GF-D8 (cell line): ENCODE data around the gene LRRC10B.

Experiments used
- DNase-seq: peaks from one replicate; lab custom pipeline; 2025; lab: John Stamatoyannopoulos, UW

LRRC10B gene

DNA sequence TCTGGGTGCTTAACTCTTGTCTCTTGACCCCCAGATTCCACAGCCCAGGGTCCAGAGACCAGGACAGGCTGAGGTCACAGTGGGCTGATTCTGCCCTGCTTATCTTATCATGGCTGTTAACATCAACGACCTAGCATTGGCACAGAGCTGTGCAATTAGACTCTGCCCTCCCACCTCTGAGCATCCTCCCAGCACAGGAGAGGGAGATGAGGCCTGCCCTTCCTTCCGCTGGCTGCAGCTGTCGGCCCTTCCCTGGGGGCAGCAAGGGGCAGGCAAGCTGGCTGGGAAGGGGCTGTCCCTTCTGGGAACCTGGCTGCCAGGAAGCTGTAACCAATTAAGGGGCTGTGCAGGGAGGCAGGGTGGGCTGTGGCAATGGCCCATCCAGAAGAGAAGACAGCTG lies 22.5 kb downstream of the LRRC10B start:
- DNase-seq: no peak

DNA sequence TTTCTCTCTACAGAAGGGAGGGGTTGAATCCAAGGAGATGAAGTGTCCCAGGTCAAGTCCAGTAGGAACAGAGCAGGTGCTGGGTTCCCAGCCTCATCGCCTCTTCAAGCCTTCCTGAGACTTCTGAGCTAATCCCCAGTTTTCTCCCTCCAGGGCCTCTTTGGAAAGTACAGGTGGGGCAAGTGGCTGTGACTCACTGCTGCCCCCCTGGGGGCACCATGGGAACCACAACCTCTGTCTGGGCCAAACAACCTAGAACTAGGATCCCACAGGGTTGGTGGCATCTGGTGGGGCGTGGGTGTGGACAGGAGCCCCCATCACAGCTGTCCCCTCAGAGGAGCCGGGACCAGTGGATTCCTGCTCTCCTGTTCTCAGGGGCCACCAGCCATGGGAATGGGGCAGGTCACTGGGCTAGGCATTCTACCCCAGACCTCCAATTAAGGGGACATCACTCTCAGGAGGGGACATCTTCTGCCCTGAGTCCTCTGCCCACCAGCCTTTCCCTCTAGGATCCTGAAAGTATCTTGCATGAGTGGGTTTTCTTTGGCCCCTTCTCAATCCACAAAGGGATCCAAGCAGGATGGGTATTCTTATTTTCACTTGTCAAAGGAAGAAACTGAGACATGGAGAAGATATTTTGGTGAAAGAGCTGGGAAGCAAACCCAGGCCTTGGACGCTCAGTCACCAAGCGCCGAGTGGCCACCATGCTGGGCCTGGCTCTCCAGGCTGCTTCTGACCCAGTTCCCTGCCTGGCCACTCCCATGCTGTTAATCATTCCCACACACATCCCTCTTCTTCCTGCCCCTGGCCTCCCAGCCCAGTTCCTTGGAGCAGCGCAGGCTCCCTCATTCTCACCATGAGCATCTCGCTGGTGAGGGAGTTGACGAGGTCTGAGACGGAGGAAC lies 23.8 kb downstream of the LRRC10B start:
- no peak for DNase-seq

DNA sequence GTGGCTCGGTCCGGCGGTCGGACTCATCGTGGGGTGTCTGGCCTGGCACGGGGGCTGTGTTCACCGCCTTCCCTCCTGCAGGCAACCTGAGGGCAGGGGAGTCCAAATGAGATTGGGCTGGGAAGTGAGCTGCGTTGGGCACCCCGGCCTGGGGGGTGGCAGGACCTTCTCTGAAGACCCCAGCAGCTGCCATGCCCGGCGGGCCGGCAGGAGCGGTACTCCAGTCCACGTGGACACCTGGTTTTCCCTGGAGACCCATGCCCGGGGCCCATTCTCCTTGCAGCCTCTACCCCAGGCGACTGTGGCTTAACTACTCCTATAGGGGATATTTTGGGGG lies 24.5 kb downstream of the LRRC10B start:
- DNase-seq: no peak

DNA sequence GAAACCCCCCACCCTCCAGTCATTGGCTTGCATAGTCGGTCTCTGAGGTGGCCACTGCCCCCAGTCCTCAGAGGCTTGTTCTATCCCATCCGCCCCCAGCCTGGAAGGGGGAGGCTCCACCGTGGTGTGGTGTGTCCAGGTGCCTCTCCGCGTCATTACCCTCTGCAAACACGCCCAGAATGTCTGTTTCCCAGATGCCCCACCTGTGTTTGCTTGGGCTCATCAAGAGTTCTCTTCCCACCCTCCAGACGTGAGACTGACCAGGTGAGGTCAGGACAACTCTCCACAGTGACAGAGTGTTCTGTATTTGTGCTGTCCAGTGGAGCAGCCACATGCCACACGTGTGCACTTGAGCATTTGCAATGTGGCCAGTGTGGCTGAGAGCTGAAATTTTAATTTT lies 24.9 kb downstream of the LRRC10B start:
- DNase-seq: no peak

DNA sequence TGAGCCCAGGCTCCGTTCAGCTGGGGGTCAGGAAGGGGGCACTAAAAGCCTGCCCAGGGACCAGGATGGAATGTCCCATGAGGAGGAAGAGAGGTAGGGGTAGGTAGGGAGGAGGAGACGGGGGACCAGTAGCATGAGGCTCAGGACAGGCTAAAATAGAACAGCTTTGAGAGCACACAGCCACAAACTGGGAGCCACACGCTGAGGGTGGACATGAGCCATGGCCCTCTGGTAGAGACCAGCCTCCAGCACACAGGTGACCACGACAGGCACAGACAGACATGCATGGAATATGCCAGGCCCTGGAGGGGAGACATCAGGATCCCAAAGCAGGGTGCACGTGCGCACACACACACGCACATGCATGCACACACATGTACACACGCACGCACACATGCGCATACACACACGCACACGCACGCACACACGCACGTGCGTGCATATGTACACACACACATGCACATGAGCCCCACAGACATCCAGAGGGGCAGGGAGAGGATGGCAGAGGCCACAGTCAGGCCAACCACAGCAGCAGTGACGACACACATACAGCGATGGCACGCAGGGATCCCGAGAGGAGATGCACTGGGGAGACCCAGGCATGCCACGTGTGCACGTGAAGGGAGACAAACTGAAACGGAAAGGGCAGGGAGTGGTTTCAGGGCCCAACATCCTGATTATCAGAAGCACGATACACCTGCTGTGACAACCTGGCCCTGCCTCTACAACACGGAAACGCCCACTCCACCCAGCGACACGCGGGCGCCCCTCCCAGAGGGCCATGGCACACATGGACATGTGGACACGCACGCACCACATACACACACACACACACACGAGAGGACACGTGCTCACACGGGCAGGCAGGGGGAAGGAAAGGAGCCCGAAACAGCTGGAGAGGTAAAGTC lies 25.7 kb downstream of the LRRC10B start:
- no peak for DNase-seq

DNA sequence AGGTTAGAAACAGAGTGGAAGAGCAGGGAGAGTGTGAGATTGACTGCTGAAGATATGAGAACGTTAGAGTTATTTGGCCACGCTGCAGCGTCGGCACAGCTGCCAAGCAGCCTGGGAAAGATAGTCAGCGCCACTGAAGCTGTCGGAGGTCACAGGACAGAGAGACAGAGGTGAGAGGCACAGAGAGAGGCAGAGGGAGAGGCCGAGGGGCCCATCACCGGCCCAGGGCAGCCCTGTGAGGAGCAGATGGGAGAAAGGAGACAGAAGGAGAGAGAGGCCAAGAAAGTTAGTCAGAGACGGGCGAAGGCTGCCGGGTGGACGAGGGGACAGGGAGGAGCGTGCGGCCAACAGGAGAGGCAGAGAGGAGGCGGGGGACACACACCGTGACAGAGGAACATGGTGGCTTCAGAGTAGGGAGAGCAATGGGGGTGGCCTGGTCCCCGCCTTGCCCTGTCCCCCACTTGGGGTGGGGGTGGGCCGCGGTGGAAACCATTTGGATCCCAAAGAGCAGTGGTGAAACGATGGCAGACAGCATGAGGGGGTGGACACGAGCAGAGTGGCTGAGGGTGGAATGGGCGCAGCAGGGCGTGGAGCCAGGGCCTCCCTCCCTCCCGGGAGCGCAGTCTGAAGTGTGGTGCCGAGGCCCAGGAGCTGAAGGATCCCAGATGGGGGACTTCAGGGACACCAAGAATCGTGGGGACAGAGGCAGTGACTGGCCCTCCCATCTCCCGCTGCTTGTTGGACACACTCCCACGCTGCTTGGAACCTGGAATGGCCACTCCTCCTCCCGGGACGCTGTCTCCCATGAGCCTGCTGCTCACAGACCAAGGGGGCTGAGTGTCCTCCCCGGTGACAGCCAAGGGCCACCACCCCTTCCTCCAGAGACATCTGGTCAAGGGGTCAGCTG lies 26.6 kb downstream of the LRRC10B start:
- no peak for DNase-seq

DNA sequence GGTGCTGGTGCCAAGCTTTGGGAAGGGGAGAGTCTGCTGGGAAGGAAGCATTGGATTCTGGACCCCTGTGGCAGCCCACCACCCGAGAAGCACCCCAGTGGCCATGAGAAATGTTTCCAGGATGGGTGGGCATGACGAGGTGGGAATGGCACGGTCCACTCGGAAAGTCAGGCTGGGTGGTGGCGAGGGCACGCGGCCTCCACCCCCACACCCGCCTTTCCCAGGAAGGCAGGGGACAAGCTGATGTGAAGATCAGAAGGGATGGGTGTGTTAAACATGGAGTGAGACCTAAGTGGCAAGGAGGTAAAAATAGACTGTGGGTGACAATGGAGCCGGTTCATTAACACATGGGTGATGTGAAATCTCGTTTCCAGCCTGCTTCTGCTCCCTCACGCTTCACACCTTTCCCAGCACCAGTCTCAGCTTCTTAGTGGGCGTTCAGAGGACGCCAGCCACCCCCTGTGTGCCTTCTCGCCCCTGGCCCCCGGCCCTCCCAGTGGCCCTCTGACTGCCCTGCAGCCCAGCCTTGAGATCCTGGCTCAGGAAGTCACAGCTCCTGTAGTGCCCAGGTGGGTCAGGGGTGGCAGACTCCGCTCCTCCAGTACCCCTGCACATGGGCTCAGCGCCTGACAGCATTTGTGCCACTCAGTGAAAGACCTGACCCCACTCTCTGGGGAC lies 27.6 kb downstream of the LRRC10B start:
- DNase-seq: no peak

DNA sequence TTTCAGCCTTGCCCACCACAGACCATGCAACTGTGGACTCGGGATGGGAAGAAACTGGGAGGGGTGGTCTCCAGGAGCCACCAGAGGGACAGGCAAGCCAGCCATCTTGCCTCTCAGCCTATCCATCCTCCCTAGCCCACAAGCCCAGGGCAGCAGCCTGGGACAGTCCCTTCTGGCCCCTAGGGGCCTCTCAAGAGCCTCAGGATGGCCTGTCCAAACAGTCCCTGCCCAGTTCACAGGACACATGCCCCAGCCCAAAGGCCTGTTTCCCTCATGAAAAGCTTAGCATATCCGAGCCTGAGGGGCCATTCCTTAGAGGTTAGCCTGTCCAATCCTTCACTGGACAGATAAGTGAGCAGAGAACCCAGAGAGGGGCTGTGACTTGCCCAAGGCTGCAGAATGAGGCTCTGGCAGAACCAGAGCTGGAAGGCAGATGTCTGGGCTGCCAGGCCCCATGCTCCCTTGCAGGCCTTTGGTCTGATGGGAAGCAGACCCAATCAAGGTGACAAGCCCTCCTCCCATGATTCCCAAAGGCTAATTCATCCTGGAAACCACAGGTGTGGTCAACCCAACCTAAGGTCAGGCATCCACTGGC lies 28.2 kb downstream of the LRRC10B start:
- no peak for DNase-seq

DNA sequence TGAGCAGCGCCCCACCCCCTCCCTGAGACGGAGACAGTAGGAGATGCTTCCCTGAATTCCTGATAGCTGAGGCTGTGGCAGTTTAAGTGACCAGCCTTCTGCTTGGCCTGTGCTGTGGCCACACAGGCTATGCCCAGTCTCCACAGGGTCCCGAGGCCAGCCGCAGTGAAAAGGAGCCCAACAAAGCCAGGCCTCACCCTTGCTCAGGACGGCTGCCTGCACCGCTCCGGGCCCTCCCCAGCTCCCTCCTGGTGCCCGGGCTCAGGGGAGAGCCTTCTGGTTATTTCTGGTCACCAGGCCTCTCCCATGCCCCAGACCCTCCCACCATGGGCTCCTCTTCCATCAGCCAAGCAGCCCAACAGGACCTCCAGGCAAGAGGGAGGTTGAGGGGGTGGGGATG lies 28.8 kb downstream of the LRRC10B start:
- no peak for DNase-seq

DNA sequence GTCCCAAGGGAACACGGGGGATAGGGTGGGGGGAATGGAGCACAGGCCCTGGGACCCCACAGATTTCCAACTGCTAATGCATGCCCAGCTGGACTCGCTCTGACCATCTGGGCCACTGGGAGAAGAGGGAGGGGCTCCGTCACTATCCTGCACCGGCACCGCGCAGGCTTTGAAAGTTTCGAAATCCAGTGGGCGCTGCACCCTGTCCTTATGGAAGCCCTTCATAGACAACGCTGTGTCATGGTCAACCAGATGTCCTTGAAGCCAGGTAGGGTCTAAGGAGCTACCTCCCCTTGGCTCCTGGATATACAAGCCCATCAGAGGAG lies 30.1 kb downstream of the LRRC10B start:
- DNase-seq: no peak

DNA sequence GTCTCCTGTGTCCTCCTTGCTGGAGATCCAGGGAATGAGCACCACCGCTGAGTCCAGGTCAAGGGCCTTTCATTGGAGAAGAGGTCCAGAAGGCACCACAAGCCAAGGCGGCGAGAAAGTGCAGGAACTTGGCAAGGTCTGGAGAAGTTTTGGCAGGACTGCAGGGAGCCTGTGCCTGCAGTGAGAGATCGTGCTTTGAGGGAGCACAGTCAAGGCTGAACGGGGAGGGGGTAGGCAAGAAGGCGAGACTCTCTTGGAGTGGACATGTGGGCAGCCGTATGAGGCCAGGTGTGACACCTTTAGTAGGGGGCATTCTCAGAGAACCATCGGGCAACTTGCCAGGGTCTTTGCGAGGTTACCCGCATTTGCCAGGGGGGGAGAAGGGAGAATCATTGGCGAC lies 30.5 kb downstream of the LRRC10B start:
- no peak for DNase-seq

DNA sequence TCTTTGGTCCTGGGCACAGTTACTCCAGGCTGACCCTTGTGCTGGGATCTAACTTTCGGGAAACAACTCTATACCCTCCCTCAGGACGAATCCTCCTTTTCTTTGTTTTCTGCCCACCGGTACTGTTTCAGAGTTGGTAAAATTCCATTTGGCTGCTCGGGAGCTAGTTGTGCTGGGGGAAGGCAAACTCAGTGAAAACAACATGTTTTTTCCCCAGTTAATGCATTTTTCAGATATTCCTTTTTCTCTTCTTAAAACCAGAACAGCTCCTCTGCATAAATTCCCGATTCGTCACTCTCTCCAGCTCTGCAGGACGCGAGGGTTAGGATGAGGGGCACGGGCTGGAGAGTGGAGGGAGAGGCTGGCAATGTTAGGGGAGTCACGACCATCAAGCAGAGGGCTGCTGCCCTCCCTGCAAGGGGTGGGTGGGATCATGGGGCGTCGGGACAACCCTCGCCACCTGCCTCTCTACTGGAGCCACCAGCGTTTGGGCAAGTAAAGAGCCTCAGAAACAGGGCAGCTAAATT lies 31.3 kb downstream of the LRRC10B start:
- DNase-seq: no peak

DNA sequence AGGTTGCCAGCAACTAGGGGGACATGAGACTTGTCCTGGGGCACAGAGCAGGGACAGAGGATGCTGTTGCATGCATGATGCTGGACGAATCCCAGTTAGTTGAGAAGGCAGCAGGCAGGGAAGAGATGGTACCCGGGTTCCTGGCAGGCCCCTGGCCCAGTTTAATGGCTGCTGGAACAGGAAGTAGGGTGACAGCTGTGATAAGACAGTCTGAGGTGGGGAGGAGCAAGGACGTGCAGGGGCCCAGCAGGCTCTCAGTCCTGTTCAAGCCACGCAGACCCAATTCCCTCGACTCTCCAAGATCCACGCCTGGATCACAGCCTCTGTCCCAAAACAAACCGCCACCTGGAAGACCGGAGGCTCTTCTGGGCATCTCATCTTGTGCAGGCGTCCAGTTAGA lies 32.0 kb downstream of the LRRC10B start:
- DNase-seq: no peak

DNA sequence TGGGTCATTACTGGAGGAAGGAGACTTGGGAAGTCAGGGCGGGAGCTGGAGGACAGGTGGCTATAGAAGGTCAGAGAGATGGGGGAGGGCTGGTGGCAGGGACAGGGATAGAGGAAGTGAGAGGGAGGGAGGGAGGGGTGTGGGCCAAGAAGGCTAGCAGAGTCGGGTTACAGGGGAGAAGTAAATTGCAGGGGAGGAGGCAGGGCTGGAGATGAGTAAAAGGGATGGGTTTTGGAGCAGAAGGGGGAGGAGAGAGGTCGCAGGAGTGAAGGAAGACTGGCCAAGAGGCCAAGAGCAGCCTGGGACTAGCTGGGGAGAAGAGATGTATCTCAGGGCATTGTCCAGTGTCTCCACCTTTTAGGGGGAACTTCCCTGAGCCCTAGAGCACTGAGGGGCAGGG lies 33.0 kb downstream of the LRRC10B start:
- DNase-seq: no peak

DNA sequence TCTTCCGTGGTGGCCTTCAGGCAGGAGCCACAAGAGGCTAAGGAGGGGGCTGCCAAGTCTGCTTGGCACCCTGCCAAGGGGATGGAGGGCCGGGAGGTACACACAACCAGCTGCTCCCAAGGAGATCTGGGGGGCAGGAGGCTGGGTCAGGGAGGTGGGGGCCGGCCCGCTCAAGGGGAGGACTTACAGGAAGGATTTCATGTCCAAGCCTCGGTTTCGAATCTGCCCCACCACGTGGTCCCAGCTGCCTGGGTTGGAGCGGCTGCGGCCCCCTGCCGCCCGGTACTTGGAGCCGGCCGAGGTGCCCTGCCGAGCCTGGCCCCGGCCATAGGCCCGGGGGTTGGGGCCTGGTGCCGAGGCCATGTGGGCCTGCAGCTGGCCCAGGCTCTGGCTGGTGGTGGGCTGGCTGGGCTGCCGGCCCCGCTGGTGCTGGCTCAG lies 33.5 kb downstream of the LRRC10B start:
- DNase-seq: no peak

DNA sequence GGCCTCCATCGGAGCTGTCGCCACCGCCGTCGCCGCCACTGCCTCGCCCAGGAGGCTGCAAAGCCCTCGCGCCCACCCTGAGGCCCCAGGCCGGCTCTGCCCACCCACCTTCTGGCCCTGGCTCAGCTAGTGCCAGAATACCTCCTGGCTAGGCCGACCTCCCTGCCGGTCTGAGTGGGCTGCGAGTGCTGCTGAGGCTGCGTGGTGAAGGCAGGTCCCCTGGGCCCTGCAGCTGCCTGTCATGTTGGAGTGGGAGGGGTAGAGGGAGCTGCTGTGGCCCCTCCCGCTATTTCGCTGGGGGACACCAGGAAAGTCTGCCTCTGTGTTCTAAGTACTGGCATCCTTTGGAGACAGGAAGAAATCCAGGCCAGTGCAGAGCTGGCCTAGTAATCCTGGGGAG lies 34.2 kb downstream of the LRRC10B start:
- DNase-seq: no peak

DNA sequence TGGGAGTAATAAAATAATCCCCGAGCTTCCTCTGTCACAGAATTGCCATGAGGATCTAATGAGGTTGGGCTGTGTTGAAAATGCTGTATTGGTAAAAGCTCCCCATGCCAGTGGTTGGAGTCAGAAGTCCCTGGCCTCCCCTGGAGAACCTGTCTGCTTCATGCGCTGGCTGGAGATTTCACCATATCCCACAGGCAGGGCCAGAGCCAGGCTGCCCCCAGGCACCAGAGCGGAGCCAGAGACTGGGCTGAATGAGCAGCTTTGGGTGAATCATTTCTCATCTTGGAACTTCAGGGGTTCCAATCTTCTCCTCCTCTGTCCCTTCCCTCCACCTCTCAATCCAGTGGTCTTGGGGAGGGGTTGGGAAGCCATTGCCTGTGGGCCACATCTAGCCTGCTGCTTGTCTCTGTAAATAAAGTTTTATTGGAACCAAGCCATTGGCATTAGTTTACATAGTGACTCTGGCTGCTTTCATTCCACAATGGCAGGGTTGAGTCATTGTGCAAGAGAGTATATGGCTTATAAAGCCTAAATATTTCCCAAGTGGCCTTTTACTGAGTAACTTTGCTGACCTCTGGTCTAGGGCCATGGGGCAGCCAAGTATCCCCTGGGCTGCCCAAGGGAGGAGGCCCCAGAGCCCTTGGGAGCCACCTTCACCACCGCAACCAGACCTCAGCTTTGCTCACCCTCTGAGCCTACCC lies 35.2 kb downstream of the LRRC10B start:
- no peak for DNase-seq

DNA sequence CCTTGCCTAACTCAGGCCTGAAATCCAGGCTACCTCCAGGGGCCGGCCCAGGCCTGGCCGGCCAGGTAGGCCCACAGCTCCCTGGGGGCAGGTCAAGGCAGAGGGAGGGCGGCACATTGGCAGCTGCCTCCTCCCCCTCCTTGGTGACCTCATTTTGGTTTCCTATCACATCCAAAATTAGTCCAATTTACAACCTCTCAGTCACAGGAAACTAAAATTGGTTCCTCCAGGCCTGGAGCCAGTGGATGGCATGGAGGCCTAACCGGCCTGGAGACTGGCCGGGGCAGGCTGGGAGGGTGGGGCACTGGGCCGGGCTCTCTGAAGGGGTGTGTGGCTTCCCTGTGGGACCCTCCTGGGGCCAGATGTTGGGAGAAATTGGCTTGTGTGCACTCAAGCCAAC lies 35.9 kb downstream of the LRRC10B start:
- DNase-seq: no peak

DNA sequence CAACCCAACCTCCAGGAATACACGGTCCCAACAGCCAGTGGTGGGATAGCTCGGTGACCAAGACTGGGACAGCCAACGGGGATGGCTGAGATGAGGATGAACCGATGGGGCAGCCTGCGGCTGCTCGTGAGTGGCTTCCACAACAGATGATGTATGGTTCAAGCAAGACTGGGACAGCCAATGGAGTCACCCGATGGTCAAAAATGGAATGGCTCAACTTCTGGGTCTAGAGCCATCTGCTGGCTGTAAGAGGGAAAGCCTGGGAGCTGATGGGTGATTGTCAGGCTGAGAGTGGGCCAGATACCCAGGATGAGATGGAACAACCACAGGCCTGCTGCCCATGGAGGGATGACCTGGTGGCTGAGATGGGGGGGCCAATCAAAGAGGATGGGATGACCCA lies 36.8 kb downstream of the LRRC10B start:
- no peak for DNase-seq

DNA sequence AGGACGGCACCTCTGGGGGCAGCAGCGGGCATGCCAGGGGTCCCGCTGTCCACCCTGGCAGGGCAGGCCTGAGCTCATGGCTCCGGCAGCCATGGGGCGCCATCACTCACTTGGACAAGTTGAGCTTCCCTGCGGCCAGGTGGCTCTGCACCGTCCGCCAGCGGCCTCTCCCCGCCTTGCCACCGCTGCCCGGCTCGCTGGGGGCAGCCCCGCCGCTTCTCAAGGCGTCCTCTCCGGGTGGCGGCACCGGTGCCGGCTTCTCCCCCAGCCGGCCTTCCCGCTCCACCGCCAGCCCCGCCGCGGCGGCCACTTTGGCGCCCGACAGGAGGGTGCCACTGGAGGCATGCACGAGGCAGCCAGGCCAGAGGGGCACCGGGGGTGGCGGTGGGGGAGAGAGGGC lies 37.4 kb downstream of the LRRC10B start:
- DNase-seq: no peak
